NCI-H2196 treated with DMSO at 0.1 percent for 48 hours (cell line): ENCODE measurements around the gene EFR3B.
"Not testable (repeated sequence)": the region's sequence is repeated elsewhere in the genome, so short reads cannot be mapped to it uniquely, and the experiment has no call there.

ENCODE experiments used
- DNase-seq: peaks from one replicate; lab custom pipeline; 2025; ENCODE audit not compliant: unreplicated experiment; lab: John Stamatoyannopoulos, UW

Gene EFR3B, protein sequence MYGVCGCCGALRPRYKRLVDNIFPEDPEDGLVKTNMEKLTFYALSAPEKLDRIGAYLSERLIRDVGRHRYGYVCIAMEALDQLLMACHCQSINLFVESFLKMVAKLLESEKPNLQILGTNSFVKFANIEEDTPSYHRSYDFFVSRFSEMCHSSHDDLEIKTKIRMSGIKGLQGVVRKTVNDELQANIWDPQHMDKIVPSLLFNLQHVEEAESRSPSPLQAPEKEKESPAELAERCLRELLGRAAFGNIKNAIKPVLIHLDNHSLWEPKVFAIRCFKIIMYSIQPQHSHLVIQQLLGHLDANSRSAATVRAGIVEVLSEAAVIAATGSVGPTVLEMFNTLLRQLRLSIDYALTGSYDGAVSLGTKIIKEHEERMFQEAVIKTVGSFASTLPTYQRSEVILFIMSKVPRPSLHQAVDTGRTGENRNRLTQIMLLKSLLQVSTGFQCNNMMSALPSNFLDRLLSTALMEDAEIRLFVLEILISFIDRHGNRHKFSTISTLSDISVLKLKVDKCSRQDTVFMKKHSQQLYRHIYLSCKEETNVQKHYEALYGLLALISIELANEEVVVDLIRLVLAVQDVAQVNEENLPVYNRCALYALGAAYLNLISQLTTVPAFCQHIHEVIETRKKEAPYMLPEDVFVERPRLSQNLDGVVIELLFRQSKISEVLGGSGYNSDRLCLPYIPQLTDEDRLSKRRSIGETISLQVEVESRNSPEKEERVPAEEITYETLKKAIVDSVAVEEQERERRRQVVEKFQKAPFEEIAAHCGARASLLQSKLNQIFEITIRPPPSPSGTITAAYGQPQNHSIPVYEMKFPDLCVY

DNA sequence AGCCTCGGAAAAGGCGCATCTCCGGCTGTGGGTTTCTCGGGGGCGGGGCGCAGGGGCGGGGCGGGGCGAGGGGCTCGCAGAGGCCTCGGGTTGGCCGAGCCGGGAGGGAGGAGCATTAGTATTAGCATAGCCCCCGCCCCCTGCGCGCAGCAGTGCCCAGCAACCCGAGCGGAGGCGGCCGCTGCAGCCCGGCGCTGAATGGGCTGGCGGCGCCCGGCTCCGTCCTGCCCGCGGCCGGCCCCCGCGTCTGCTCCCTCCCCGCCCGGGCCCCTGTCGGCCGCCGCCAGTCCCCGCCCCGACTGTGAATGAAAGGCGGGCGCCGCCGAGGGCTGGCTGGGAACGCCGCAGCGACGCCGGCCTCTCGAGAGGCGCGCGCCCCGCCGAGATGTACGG, at the start of gene EFR3B:
Gene EFR3B, plus strand, starts transcription at position 149 of the 393 bp plus-strand sequence. Its CDS starts 237 bp downstream, at position 386.
- peak; percentile 93 for DNase-seq

DNA sequence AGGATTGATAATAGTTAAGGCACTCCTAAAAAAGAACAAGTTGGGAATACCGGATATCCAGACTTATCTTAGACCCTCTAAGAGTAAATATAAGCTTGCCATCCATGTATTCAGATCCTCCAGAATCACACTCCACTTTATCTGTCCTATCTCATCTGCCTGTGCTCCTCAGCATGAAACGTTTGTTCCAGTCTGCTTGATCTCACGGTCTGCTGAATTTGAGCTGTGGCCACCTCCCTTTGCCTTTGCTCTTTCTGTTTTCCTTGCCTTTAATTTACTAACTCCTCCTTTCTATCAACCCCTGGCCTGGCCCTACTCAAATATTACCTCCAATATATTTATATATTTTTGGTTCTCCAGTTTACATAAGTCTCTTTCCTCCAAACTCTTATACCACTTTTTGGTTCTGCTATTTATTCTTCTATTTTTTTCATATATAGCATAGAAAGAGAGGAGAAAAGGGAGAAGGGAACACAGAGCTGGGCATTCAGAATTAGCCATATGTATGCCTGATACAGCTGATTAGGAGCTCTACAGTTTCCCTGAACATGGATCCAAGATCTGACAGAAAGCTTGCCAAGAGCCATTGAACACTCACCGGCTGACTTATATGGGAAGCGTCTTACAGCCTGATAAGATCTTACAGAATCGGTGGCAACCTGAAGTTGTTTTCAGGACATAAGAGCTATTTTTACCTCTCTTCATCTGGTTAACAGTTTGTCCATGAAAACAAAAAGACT, 48.3 kb upstream of the EFR3B start:
- no peak for DNase-seq

DNA sequence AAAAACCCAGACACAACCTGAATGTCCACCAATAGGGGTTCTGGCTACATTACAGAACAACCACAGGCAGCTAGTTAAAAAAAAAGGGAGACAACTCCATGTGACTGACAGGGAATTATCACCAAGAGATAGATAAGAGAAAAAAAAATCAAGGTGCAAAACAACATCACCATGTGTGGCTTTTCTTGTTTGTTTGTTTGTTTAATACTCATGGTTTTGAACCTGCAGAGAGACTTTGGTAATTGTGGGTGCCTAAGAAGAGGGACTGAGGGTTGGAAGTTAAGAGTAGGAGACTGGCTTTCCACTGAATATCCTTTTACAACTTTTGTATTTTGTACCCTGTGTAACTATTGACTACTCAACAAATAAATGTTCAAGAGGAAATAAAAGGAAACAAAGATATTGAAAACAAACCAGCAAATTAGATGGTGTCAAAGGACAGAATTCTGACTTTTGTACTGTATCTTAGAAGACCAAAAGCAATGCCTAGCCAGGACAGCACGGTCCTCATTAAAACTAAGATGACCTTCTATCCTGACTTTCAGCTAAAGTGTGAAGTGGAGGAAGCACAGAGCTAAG, 47.6 kb upstream of the EFR3B start:
- no peak for DNase-seq

DNA sequence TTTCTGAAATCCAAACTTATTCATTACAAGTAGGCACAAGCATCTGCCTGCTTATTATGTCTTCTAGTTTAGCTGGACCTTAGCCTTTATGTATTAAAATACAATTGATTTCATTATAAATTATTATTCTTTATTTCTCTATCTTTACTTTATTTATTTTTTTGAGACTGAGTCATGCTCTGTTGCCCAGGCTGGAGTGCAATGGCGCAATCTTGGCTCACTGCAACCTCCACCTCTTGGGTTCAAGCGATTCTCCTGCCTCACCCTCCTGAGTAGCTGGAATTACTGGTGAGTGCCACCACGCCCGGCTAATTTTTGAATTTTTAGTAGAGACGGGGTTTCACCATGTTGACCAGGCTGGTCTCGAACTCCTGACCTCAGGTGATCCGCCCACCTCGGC, 42.8 kb upstream of the EFR3B start:
- not testable (repeated sequence) for DNase-seq

DNA sequence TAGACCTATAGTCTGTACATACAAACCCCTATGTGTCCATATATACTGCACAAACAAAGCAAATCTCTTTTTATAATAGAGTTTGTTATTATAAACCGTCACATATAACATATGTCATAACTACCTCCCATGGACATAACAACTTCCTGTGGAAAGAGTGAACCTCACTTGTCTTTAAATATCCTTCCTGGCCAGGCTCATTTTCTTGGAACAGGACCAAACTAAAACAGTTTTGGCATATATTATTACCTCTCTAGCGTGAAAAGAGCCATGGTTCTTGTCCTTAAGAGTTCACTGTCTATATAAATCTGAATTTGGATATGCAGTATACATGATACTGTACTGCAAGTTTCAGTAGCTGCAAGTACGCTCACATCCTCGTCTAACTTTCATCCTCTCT, 41.8 kb upstream of the EFR3B start:
- DNase-seq = no peak

DNA sequence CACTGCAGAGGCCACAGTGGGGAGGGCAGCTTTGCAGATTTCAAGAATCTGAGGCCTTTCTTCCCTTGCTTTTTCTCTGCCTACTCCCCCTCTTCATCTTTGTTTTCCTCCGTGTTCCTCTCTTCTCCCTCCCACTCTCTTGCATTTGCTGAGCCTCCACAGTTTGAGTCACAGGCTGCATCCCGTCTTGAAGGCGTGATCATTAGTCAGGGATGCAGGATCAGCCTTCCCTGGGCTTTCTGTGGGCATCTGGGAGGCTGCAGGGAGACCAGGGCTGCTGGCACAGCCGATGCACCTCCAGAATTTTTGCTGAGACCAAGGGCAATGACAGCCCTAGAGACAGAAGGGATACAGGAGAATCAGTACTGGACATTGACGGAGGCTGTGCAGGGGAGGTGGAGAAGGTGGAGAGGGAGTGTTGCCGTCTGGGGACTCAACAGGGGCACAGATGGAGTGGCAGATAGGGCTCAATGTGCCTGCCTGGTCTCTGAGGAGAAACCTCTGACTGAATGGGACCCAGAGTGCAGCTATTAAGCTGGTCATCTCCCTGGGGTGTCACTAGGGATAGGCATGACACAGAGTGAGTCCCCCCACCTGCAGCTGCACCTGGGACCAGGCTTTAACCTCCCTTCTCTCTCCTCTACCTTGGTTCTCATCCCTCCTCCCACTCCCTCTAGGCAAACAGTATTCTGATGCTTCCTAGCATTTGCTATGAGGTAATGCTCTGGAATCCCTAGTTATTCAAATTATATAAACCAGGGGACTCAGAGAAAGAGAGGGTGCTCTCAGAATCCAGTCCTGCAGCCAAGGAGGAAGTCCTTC, 41.2 kb upstream of the EFR3B start:
- no peak for DNase-seq

DNA sequence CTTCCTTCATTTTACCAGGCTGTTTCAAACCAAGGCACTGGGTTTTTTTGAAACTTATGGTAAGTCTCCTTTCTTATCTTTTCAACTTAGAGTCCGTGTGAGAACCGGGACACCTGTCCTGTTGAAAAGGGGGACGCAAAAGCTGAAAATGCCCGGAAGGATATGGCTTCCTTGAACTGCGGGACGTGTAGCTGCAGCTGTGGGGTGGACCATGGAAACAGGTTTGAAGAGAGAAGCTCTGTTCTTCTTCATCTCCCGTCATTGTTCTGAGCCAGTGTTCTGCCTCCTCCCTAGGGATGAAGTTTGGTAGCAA, 40.6 kb upstream of the EFR3B start:
- DNase-seq = no peak

DNA sequence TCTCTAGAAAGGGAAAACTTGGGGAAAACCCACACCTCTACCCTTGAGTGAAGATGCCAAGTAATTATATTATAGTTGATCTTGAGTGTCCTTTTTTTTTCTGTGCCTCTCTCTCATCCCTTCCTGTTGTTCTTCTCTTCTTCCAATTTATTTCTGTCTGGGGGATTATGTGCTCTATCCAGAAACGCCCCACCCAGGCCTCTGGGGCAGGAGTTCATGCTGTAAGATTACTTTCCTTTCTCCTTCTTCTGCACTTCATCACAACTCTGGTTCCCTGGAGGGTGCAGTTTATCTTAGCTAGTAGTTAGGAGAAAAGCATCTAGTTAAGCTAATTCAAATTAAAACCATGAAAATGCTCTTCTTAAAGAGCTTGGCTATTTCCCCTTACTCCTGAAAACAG, 39.8 kb upstream of the EFR3B start:
- no peak for DNase-seq

DNA sequence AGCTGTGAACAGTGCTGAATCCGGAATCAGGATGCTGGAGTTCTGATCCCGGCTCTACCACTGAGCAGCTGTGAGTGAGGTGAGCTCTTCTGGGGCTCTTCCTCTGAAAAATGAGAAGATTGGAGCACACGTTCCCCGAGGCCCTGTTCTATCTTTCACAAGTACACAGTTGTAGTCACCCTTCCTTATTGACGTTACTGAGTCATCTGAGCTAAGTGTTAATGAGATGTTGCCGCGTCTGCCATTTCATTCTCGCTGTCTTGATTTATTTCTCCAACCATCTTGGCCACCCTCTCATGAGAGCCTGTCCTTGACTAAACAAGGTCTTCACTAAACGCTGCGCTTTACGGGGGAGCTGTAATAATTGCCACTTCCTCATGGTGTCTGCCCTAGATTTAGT, 31.9 kb upstream of the EFR3B start:
- no peak for DNase-seq

DNA sequence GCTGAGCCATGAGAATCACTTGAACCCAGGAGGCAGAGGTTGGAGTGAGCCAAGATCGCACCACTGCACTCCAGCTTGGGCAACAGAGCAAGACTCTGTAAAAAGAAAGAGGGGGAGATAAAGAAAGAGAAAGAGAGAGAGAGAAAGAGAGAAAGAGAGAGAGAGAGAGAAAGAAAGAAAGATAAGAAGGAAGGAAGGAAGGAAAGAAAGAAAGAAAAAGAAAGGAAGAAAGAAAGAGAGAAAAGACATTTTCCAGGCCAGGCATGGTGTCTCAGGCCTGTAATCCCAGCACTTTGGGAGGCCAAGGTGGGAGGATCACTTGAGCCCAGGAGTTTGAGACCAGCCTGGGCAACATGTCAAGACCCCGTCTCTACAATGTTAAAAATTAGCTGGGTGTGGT, 30.5 kb upstream of the EFR3B start:
- DNase-seq = not testable (repeated sequence)

DNA sequence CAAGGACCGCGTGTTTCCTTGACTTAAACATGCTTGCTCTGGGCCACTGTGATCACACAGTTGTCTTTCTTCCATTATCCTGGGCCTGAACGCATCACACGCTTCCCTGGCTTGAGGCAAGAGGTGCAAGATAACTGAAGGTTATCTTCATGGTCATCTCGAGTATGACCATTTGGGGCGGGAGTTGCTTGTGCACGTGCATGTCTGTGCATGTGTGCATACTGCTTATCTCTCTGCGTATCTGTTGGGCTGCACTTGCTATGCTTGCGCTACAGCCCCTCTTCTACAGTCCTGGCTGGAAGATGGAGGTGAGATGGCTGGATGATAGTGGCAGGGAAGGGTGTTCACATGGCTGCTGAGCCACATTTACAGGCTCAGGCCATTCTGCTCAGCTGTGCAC, 27.2 kb upstream of the EFR3B start:
- DNase-seq = no peak

DNA sequence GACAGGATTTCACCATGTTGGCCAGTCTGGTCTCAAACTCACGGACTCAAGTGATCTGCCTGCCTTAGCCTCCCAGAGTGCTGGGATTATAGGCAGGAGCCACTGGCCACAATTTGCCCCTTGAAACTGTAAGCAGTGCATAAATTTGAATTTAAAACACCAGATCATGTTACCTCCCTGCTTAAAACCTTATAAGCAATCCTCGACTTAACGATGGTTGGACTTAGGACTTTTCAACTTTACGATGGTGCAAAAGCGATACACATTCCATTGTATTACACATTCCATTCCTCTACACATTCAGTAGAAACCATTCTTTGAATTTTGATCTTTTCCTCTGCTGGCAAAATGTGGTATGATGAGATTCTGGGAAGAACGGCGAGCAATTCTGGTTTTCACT, 23.2 kb upstream of the EFR3B start:
- no peak for DNase-seq

DNA sequence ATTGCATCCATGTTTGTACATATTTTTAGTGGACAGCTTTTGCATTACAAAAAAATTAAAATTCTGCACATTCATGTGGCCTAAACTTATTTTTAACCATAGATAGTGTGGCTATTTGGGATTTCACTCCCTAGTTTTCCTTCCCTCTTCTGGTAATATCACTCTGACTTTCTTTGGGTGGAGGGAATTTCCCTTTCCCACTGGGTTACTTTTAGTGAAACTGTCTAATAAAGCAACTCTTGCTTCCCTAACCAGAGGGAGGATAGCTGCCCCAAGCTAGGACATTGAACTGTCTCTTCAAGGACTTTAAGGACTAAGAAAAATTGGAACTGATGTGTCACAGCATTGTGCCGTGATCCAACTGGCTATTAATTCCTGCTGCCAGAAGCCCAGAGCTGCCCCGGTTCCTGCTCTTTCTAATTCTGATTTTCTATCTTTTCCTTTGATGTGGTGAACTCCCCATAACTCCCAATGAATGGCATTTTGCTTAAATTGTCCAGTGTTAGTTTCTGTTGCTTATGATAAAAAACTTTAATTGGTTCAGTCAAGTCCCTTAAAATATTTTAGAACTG, 20.0 kb upstream of the EFR3B start:
- DNase-seq = no peak

DNA sequence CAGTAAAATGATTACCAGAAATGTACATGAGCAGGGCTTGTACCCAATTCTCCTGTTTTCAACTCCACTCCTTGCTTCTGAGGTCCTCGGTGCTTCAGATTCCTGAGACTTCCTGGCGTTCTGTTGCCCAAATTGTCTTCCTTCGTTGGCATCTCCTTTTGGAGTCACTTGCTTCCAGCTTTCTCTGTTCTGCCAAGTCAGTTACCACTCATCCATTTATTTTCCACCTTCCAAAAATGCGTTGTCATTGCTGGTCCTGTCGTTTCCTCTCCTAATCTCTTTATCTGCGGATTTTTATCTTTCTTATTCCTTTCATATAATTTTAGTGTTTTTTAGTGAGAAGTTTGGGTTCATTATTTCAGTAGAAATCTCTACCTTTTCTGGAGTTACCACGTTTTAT, 18.5 kb upstream of the EFR3B start:
- no peak for DNase-seq

DNA sequence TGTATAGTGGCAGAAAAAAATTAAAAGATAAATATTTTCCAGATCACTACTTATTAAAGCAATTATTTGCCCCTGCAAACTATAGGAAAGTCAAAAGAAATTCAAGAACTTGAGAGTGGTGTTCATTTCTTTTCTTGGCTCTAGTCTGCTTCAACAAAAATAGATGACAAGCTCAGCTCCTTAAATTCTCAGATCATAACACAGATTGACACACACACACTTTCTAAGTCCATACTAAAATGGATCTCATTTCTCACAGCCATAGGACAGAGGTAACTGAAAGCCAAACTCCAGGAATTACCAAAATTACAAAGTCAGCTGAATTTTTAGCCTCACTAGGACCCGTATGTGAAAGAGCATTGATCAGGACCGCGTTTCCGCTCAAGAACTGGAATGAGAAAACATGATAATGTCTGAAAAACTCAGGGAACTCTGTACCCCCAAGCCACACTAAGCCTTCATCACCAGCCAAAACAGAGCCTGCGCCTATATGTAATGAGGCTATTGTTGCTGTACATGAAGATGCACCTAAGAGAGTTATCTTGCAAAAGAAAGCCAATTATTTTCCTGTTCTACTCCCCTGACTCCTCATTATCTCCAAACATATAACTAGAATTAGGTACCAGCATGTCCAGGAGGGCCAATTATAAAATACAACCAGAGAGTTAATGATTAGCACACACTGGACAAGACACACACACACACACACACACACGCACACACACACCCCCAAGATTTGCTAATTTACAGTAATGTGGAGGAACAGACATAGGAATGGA, 16.5 kb upstream of the EFR3B start:
- no peak for DNase-seq

DNA sequence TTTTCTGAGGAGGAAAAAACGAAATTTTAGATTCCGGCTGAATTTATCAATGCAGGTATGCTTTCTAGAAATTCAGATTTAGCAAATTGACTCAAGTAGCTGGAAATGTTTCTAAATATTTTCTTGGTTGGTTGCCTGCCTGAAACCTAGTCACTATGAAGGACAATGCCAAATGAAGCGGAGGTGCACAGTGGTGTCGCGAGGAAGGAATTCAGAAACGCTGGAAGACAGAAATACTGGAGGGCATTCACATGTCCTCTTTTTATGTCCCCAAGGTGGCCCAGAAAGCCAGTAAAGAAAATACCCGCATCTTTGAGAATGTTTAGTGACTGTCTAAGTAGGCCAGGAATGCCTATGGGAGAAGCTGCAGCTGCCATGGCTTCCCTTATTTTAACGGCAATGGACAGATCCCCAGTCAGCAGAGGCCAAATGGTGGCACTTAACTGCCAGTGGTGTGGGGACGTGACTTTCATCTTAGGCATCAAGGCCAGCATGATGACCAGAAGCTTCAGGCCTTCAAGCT, 15.8 kb upstream of the EFR3B start:
- DNase-seq = no peak

DNA sequence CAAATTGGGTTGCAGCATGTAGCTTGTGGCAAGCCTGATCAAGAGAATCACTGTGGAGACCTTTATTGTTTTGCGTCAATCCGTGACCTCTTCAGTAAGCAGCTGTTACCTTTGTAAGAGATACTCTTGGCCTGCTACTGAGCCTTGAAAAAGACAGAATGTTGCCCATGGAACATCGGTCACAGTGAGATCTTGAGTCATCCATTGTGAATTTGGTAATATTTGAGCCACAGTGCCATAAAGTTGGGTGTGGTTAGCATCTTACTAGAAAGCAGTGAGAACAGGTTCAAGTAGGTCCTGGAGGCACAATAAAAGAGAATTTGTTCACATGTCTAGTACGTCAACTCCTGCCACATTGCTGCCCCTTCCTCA, 12.7 kb upstream of the EFR3B start:
- peak; percentile 54 for DNase-seq

DNA sequence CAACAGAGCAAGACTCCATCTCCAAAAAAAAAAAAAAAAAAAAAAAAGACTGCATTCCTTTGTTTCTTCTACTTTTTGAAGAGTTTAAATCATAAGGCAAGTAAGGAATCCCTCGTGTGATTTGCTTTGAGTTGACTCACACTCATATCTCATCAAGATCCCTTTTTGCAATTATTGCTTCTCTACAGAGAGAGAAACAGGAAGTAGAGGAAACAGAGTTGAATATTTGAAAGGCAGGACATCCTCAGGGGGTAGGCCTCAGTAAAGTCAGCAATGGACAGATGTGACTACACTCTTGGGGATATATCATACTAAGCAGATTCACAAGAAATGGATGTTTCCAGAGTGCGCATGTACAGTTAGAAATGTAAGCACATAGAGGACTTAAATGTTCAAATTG, 11.2 kb upstream of the EFR3B start:
- no peak for DNase-seq

DNA sequence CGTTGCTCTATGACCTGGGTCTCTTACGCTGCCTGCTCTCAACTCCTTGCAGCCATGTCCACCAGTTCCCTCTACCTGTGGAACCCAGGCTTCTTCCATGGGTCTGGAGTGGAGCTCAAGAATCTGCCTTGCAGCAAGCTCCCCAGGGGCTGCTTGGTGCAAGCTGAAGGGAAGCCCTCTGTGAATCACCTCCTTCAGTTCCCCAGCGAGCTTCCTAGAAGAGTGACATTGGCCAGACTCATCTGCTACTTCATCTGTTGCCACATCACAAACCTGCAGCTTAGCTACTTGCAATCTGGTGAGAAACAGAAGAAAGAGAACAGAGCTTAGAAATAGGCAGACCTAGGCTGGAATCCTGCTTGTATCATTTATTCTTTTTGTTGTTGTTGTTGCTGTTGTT, 9.8 kb upstream of the EFR3B start:
- no peak for DNase-seq
